ENCODE measurements around the gene CHIC2. TPM values are rescaled to one million over a fixed set of nuclear protein-coding genes. Genes with fewer than 3 reads are reported as not detected.

Gene CHIC2
- total RNA-seq, 1 donor from 2014 or later, result 29.7 TPM

GRCh38 chr4:54006755-54007154, 57.6 kb downstream of the CHIC2 start:
- DNase-seq (ENCODE audit: low read depth), result no peak

- peak; percentile 31 for DNase-seq (ENCODE audit: low read depth)
These were observed 58.9 kb downstream of the CHIC2 start for GRCh38 chr4:54005475-54005874.

GRCh38 chr4:54004463-54004862, 59.9 kb downstream of the CHIC2 start:
- peak; percentile 13 for DNase-seq (ENCODE audit: low read depth)

GRCh38 chr4:54001668-54002365, 62.6 kb downstream of the CHIC2 start:
- DNase-seq (ENCODE audit: low read depth), result no peak

GRCh38 chr4:53997898-53998297, 66.5 kb downstream of the CHIC2 start:
- peak; percentile 90 for DNase-seq (ENCODE audit: low read depth)

- DNase-seq (ENCODE audit: low read depth), result no peak
These were observed 69.9 kb downstream of the CHIC2 start for GRCh38 chr4:53994382-53995102.

GRCh38 chr4:53992785-53993184, 71.6 kb downstream of the CHIC2 start:
- no peak for DNase-seq (ENCODE audit: low read depth)

GRCh38 chr4:53991821-53992220, 72.6 kb downstream of the CHIC2 start:
- no peak for DNase-seq (ENCODE audit: low read depth)

GRCh38 chr4:53990641-53991040, 73.8 kb downstream of the CHIC2 start:
- DNase-seq (ENCODE audit: low read depth), result no peak

GRCh38 chr4:53987761-53988171, 76.6 kb downstream of the CHIC2 start:
- DNase-seq (ENCODE audit: low read depth), result peak; percentile 82

- DNase-seq (ENCODE audit: low read depth), result no peak
These were observed 78.3 kb downstream of the CHIC2 start for GRCh38 chr4:53986062-53986461.

- DNase-seq (ENCODE audit: low read depth), result no peak
These were observed 82.8 kb downstream of the CHIC2 start for GRCh38 chr4:53981567-53981966.

GRCh38 chr4:53981066-53981465, 83.3 kb downstream of the CHIC2 start:
- no peak for DNase-seq (ENCODE audit: low read depth)

GRCh38 chr4:53974561-53974960, 89.8 kb downstream of the CHIC2 start:
- DNase-seq (ENCODE audit: low read depth), result no peak

- DNase-seq (ENCODE audit: low read depth), result no peak
These were observed 96.4 kb downstream of the CHIC2 start for GRCh38 chr4:53967986-53968385.

- DNase-seq (ENCODE audit: low read depth), result peak; percentile 25
These were observed 100.6 kb downstream of the CHIC2 start for GRCh38 chr4:53963781-53964180.

- DNase-seq (ENCODE audit: low read depth), result no peak
These were observed 101.1 kb downstream of the CHIC2 start for GRCh38 chr4:53963336-53963735.

- peak; percentile 82 for DNase-seq (ENCODE audit: low read depth)
These were observed 101.7 kb downstream of the CHIC2 start for GRCh38 chr4:53962516-53963225.

GRCh38 chr4:53961351-53961750, 103.1 kb downstream of the CHIC2 start:
- no peak for DNase-seq (ENCODE audit: low read depth)

GRCh38 chr4:53960843-53961242, 103.6 kb downstream of the CHIC2 start:
- no peak for DNase-seq (ENCODE audit: low read depth)

Data from renal cortical epithelial cell (primary cell).